Measurements from ENCODE around the gene DDIT4.

The DDIT4 gene

DNA sequence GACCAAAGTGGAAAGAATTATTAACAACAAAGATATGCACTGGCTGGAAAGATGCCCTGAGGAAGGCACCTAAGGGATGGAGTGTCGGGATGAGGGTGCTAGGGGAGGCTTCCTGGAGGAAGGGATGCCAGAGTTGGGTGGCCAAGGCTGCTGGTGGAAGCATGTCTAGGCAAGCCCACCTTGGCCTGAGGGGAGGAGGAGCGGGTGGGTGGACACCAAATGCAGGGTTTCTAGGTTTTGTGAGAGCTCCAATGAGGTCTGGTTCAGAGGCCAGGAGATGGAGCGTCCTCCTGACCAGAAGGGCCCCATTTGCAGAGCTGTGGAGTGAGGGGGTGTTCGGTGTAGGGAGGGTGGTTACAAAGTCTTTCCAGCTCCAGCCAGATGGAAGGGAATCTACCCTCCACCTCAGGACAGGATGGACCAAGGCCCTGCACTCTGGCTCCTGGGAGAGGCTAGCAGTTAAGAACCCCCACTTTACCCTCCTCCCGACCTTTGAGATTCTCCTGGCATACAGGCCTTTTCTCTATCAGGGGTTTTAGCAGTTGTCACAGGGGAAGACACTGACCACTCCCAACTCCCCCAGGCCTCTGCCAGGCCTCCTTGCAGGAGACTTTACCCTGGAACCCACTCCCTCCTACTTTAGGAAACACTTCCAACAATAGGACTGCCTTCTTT is 3.0 kb upstream of the DDIT4 start:
- Histone ChIP-seq H3K9ac (ENCODE audit: low read depth, low read length) (no peak overlapping the region), H3K4me1 (ENCODE audit: control insufficient read depth, insufficient read depth, low read length) (peaks cover 29% of the 10 kb centered on the region), H3K9me3 (ENCODE audit: control insufficient read depth, insufficient read depth, low read length) (no peaks in the 10 kb centered on the region), H3K27me3 (ENCODE audit: control insufficient read depth, insufficient read depth, low read length) (no peaks in the 10 kb centered on the region), H3K36me3 (ENCODE audit: control insufficient read depth, insufficient read depth, low read length) (peaks cover 9% of the 10 kb centered on the region; the same call in 1 of the 2 replicates), H3K27ac (ENCODE audit: low read depth, low read length) (no peak overlapping the region), H3K4me3 (ENCODE audit: low read depth, low read length) (no peak overlapping the region)

DNA sequence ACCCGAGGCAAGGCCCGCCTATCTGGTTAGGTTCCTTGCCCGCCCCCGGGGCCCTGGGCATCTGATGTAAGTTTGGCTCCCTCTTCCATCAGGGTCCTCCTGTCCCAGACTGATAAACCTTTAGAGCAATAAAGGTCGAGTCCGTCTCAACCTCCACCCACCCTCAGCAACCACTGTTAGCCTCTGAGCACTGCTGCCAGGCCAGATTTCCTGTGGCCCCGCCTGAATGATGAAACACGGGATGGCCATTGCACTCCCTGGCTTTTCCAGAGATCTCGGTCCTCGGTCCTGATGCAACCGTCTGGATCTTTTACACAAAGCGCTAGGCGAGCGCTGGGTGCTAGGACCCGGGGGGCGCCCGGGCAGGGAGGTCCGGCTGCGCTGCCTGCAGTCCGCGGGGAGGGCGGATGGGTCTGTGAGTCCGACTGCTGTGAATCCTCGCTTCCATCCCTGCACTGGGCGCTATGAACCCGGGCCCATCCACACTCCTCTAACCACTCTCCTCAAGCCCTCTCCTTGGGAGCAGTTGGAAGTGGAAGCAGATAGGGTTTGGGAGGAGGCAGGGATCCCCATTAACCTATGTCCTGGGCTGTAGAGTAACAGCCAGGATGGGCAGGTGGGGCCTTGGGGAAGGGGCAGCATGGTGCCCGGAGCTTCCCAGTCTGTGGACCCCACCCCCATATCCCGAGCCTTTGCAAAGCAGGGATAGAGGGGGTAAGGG is 875 bp upstream of the DDIT4 start:
- Histone ChIP-seq H3K9ac (ENCODE audit: low read depth, low read length) (peak overlapping the region; percentile 81), H3K9me3 (ENCODE audit: control insufficient read depth, insufficient read depth, low read length) (no peaks in the 10 kb centered on the region), H3K4me1 (ENCODE audit: control insufficient read depth, insufficient read depth, low read length) (peaks cover 29% of the 10 kb centered on the region), H3K27me3 (ENCODE audit: control insufficient read depth, insufficient read depth, low read length) (no peaks in the 10 kb centered on the region), H3K36me3 (ENCODE audit: control insufficient read depth, insufficient read depth, low read length) (peaks cover 14% of the 10 kb centered on the region), H3K4me3 (ENCODE audit: low read depth, low read length) (peak overlapping the region; percentile 93), H3K27ac (ENCODE audit: low read depth, low read length) (peak overlapping the region; percentile 96)

- H3K27me3 ChIP-seq (ENCODE audit: control insufficient read depth, insufficient read depth, low read length) = no peaks in the 10 kb centered on the region
- H3K9ac ChIP-seq (ENCODE audit: low read depth, low read length) = peak overlapping the region; percentile 72
- no peaks in the 10 kb centered on the region for H3K9me3 ChIP-seq (ENCODE audit: control insufficient read depth, insufficient read depth, low read length)
- H3K4me3 ChIP-seq (ENCODE audit: low read depth, low read length) = peak overlapping the region; percentile 93
- peaks cover 27% of the 10 kb centered on the region for H3K4me1 ChIP-seq (ENCODE audit: control insufficient read depth, insufficient read depth, low read length)
- H3K27ac ChIP-seq (ENCODE audit: low read depth, low read length) = peak overlapping the region; percentile 63
- peaks cover 14% of the 10 kb centered on the region for H3K36me3 ChIP-seq (ENCODE audit: control insufficient read depth, insufficient read depth, low read length)
Observed at GRCh38 chr10:72274213-72274729, 547 bp downstream of the DDIT4 start.

GRCh38 chr10:72274730-72275350 is 1.1 kb downstream of the DDIT4 start:
- Histone ChIP-seq H3K27ac (ENCODE audit: low read depth, low read length) (no peak overlapping the region), H3K9ac (ENCODE audit: low read depth, low read length) (peak overlapping the region; percentile 72), H3K4me3 (ENCODE audit: low read depth, low read length) (peak overlapping the region; percentile 93), H3K36me3 (ENCODE audit: control insufficient read depth, insufficient read depth, low read length) (peaks cover 14% of the 10 kb centered on the region), H3K9me3 (ENCODE audit: control insufficient read depth, insufficient read depth, low read length) (no peaks in the 10 kb centered on the region), H3K4me1 (ENCODE audit: control insufficient read depth, insufficient read depth, low read length) (peaks cover 27% of the 10 kb centered on the region), H3K27me3 (ENCODE audit: control insufficient read depth, insufficient read depth, low read length) (no peaks in the 10 kb centered on the region)

DNA sequence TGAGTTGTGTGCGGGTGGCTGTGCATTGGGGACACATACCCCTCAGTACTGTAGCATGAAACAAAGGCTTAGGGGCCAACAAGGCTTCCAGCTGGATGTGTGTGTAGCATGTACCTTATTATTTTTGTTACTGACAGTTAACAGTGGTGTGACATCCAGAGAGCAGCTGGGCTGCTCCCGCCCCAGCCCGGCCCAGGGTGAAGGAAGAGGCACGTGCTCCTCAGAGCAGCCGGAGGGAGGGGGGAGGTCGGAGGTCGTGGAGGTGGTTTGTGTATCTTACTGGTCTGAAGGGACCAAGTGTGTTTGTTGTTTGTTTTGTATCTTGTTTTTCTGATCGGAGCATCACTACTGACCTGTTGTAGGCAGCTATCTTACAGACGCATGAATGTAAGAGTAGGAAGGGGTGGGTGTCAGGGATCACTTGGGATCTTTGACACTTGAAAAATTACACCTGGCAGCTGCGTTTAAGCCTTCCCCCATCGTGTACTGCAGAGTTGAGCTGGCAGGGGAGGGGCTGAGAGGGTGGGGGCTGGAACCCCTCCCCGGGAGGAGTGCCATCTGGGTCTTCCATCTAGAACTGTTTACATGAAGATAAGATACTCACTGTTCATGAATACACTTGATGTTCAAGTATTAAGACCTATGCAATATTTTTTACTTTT is 1.8 kb downstream of the DDIT4 start:
- Histone ChIP-seq H3K4me3 (ENCODE audit: low read depth, low read length) (peak overlapping the region; percentile 93), H3K4me1 (ENCODE audit: control insufficient read depth, insufficient read depth, low read length) (peaks cover 27% of the 10 kb centered on the region)

GRCh38 chr10:72276013-72276387 is 2.3 kb downstream of the DDIT4 start:
- H3K9me3 ChIP-seq (ENCODE audit: control insufficient read depth, insufficient read depth, low read length) = no peaks in the 10 kb centered on the region
- H3K27me3 ChIP-seq (ENCODE audit: control insufficient read depth, insufficient read depth, low read length) = no peaks in the 10 kb centered on the region
- peak overlapping the region; percentile 93 for H3K4me3 ChIP-seq (ENCODE audit: low read depth, low read length)
- H3K27ac ChIP-seq (ENCODE audit: low read depth, low read length) = peak overlapping the region; percentile 4
- H3K36me3 ChIP-seq (ENCODE audit: control insufficient read depth, insufficient read depth, low read length) = peaks cover 14% of the 10 kb centered on the region
- H3K9ac ChIP-seq (ENCODE audit: low read depth, low read length) = no peak overlapping the region
- H3K4me1 ChIP-seq (ENCODE audit: control insufficient read depth, insufficient read depth, low read length) = peaks cover 27% of the 10 kb centered on the region

More for the DNA sequence above, 1.8 kb downstream of the DDIT4 start:
- peak overlapping the region; percentile 4 for H3K27ac ChIP-seq (ENCODE audit: low read depth, low read length)
- no peaks in the 10 kb centered on the region for H3K9me3 ChIP-seq (ENCODE audit: control insufficient read depth, insufficient read depth, low read length)
- peaks cover 14% of the 10 kb centered on the region for H3K36me3 ChIP-seq (ENCODE audit: control insufficient read depth, insufficient read depth, low read length)
- no peaks in the 10 kb centered on the region for H3K27me3 ChIP-seq (ENCODE audit: control insufficient read depth, insufficient read depth, low read length)
- H3K9ac ChIP-seq (ENCODE audit: low read depth, low read length) = no peak overlapping the region

- H3K27ac ChIP-seq (ENCODE audit: low read depth, low read length) = no peak overlapping the region
Observed at GRCh38 chr10:72276421-72277339, 3.0 kb downstream of the DDIT4 start.

DNA sequence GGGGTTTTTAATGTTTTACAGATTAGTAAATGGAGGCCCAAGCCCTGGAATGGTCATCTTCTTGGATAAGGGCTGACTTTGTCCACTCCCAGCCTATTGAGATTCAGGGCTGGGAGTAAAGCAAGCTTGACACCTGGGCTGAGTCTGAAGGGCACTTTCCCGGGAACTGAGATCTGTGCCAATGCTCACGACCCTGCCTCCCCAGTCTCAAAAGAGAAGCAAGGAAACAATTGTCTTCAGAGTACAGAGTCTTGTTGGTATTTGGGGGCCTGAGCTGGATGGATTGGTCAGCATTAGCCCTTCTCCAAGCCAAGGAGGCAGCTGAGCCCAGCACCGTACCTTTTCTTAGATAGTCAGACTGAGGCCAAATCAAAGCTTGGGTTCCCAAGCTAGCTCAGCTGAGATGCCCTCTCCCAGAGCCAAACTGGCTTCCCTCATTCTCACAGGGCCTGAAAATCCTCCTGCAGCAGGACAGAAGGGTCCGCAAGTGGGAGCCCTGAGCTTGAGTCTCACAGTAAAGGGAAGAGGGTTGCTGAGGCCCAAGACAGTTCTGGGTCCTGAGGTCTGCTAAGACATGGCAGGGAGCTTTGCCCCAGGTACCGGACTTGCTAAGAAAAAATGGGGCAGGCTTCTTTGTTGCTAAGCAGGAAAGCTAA is 3.7 kb downstream of the DDIT4 start:
- no peak overlapping the region for H3K9ac ChIP-seq (ENCODE audit: low read depth, low read length)
- H3K27me3 ChIP-seq (ENCODE audit: control insufficient read depth, insufficient read depth, low read length) = no peaks in the 10 kb centered on the region
- H3K36me3 ChIP-seq (ENCODE audit: control insufficient read depth, insufficient read depth, low read length) = peaks cover 14% of the 10 kb centered on the region
- peaks cover 21% of the 10 kb centered on the region for H3K4me1 ChIP-seq (ENCODE audit: control insufficient read depth, insufficient read depth, low read length)
- no peak overlapping the region for H3K4me3 ChIP-seq (ENCODE audit: low read depth, low read length)
- no peak overlapping the region for H3K27ac ChIP-seq (ENCODE audit: low read depth, low read length)
- no peaks in the 10 kb centered on the region for H3K9me3 ChIP-seq (ENCODE audit: control insufficient read depth, insufficient read depth, low read length)

More at GRCh38 chr10:72276421-72277339, 3.0 kb downstream of the DDIT4 start:
- no peak overlapping the region for H3K4me3 ChIP-seq (ENCODE audit: low read depth, low read length)
- H3K9me3 ChIP-seq (ENCODE audit: control insufficient read depth, insufficient read depth, low read length) = no peaks in the 10 kb centered on the region
- no peak overlapping the region for H3K9ac ChIP-seq (ENCODE audit: low read depth, low read length)
- no peaks in the 10 kb centered on the region for H3K27me3 ChIP-seq (ENCODE audit: control insufficient read depth, insufficient read depth, low read length)
- peaks cover 14% of the 10 kb centered on the region for H3K36me3 ChIP-seq (ENCODE audit: control insufficient read depth, insufficient read depth, low read length)
- peaks cover 27% of the 10 kb centered on the region for H3K4me1 ChIP-seq (ENCODE audit: control insufficient read depth, insufficient read depth, low read length)

- Histone ChIP-seq H3K9me3 (ENCODE audit: control insufficient read depth, insufficient read depth, low read length) (no peaks in the 10 kb centered on the region), H3K9ac (ENCODE audit: low read depth, low read length) (no peak overlapping the region), H3K27me3 (ENCODE audit: control insufficient read depth, insufficient read depth, low read length) (no peaks in the 10 kb centered on the region), H3K27ac (ENCODE audit: low read depth, low read length) (no peak overlapping the region), H3K36me3 (ENCODE audit: control insufficient read depth, insufficient read depth, low read length) (peaks cover 14% of the 10 kb centered on the region), H3K4me1 (ENCODE audit: control insufficient read depth, insufficient read depth, low read length) (peaks cover 19% of the 10 kb centered on the region), H3K4me3 (ENCODE audit: low read depth, low read length) (no peak overlapping the region)
Observed at GRCh38 chr10:72277996-72278667, 4.4 kb downstream of the DDIT4 start.
